Erythroblast (primary cell): ENCODE results near the gene FCHO2.

Experiments
- GATA1 ChIP-seq: IDR thresholded peaks from 2 replicates; pipeline ENCODE4 v1.6.1; 2011; ENCODE audit warnings: low read depth, mild to moderate bottlenecking, control low read depth, low read length, moderate library complexity
- POLR2A ChIP-seq: IDR thresholded peaks from 2 replicates; pipeline ENCODE4 v1.6.1; 2011; ENCODE audit warnings: mild to moderate bottlenecking, low read length

- peak; percentile 93 for TF ChIP-seq POLR2A
- TF ChIP-seq GATA1 = no peak
Measured at GRCh38 chr5:72955768-72956323, at the start of gene FCHO2.
